Dendritic cell treated with granulocyte-macrophage colony-stimulating factor and Interleukin-4, amounts not matched to agents 40 ng/mL and 50 ng/mL, for 4 days (primary cell): Measurements from ENCODE around the gene TMEM171.

Experiments used
- H3K27ac Mint-ChIP-seq: one replicate; pipeline ENCODE4 v1.8.0; 2022; ENCODE audit warnings: mild to moderate bottlenecking, mixed read lengths
- H3K27me3 Mint-ChIP-seq: one replicate; pipeline ENCODE4 v1.8.0; 2022; ENCODE audit warnings: mild to moderate bottlenecking, mixed read lengths
- H3K36me3 Mint-ChIP-seq: one replicate; pipeline ENCODE4 v1.8.0; 2022; ENCODE audit warnings: low read depth, mixed read lengths
- H3K4me1 Mint-ChIP-seq: one replicate; pipeline ENCODE4 v1.8.0; 2022; ENCODE audit warnings: low read depth, mixed read lengths
- H3K4me3 Mint-ChIP-seq: one replicate; pipeline ENCODE4 v1.8.0; 2022; ENCODE audit warnings: mild to moderate bottlenecking, moderate library complexity, mixed read lengths
- H3K9me3 Mint-ChIP-seq: one replicate; pipeline ENCODE4 v1.8.0; 2022; ENCODE audit warnings: mixed read lengths
- intact Hi-C: fragments of 100-400 bp; cut with micrococcal nuclease; formaldehyde crosslinking; loops from one replicate; pipeline ENCODE4 v1.15.0; 2022

Gene TMEM171

GRCh38 chr5:73120222-73121118 is at the start of gene TMEM171:
TSS of gene TMEM171 (plus strand) at chr5:73120575. CDS start at chr5:73123374, 2,799 bp downstream.
- peaks cover 81% of the 10 kb centered on the region for H3K27me3 Mint-ChIP-seq
- H3K4me1 Mint-ChIP-seq, result peaks cover 10% of the 10 kb centered on the region
- no peaks in the 10 kb centered on the region for H3K36me3 Mint-ChIP-seq
- peaks cover 9% of the 10 kb centered on the region for H3K9me3 Mint-ChIP-seq
- no peak within 1 kb of the TSS for H3K27ac Mint-ChIP-seq
- no peak within 1 kb of the TSS for H3K4me3 Mint-ChIP-seq
- intact Hi-C loops, result no loop called here

- no peaks in the 10 kb centered on the region for H3K9me3 Mint-ChIP-seq
- no peaks in the 10 kb centered on the region for H3K27me3 Mint-ChIP-seq
- H3K36me3 Mint-ChIP-seq, result peaks cover 60% of the 10 kb centered on the region
- H3K27ac Mint-ChIP-seq, result no peak overlapping the region
- H3K4me1 Mint-ChIP-seq, result no peaks in the 10 kb centered on the region
- no peak overlapping the region for H3K4me3 Mint-ChIP-seq
- intact Hi-C loops, result loop anchor here (10.0 kb wide), 2 partner anchors 124 to 374 kb away; no protein-coding TSS in a partner anchor
Observed at GRCh38 chr5:73081093-73081492, 39.3 kb upstream of the TMEM171 start.

- intact Hi-C loops, result loop anchor here (10.0 kb wide), 2 partner anchors 117 to 367 kb away; no protein-coding TSS in a partner anchor
- Mint-ChIP-seq H3K27me3 (no peaks in the 10 kb centered on the region), H3K9me3 (no peaks in the 10 kb centered on the region), H3K4me1 (no peaks in the 10 kb centered on the region), H3K27ac (no peak overlapping the region), H3K4me3 (no peak overlapping the region), H3K36me3 (peaks cover 74% of the 10 kb centered on the region)
Observed at GRCh38 chr5:73088026-73088425, 32.3 kb upstream of the TMEM171 start.

GRCh38 chr5:73093943-73094342 is 26.4 kb upstream of the TMEM171 start:
- no peak overlapping the region for H3K27ac Mint-ChIP-seq
- no peaks in the 10 kb centered on the region for H3K4me1 Mint-ChIP-seq
- intact Hi-C loops, result no loop called here
- no peaks in the 10 kb centered on the region for H3K9me3 Mint-ChIP-seq
- H3K27me3 Mint-ChIP-seq, result peaks cover 1% of the 10 kb centered on the region
- H3K4me3 Mint-ChIP-seq, result no peak overlapping the region
- peaks cover 20% of the 10 kb centered on the region for H3K36me3 Mint-ChIP-seq

GRCh38 chr5:73094415-73094814 is 26.0 kb upstream of the TMEM171 start:
- H3K4me3 Mint-ChIP-seq, result no peak overlapping the region
- H3K9me3 Mint-ChIP-seq, result no peaks in the 10 kb centered on the region
- H3K36me3 Mint-ChIP-seq, result peaks cover 20% of the 10 kb centered on the region
- H3K4me1 Mint-ChIP-seq, result no peaks in the 10 kb centered on the region
- peaks cover 1% of the 10 kb centered on the region for H3K27me3 Mint-ChIP-seq
- no peak overlapping the region for H3K27ac Mint-ChIP-seq
- intact Hi-C loops, result no loop called here

- H3K27ac Mint-ChIP-seq, result no peak overlapping the region
- H3K27me3 Mint-ChIP-seq, result peaks cover 3% of the 10 kb centered on the region
- peaks cover 17% of the 10 kb centered on the region for H3K36me3 Mint-ChIP-seq
- intact Hi-C loops, result no loop called here
- H3K4me3 Mint-ChIP-seq, result no peak overlapping the region
- no peaks in the 10 kb centered on the region for H3K9me3 Mint-ChIP-seq
- no peaks in the 10 kb centered on the region for H3K4me1 Mint-ChIP-seq
Observed at GRCh38 chr5:73095564-73096238, 24.7 kb upstream of the TMEM171 start.

- Mint-ChIP-seq H3K27me3 (peaks cover 3% of the 10 kb centered on the region), H3K4me1 (no peaks in the 10 kb centered on the region), H3K36me3 (peaks cover 12% of the 10 kb centered on the region), H3K27ac (no peak overlapping the region), H3K9me3 (no peaks in the 10 kb centered on the region), H3K4me3 (no peak overlapping the region)
- intact Hi-C loops, result no loop called here
Observed at GRCh38 chr5:73096239-73096575, 24.2 kb upstream of the TMEM171 start.

- Mint-ChIP-seq H3K36me3 (no peaks in the 10 kb centered on the region), H3K4me1 (no peaks in the 10 kb centered on the region), H3K9me3 (no peaks in the 10 kb centered on the region), H3K27ac (no peak overlapping the region), H3K4me3 (no peak overlapping the region), H3K27me3 (peaks cover 3% of the 10 kb centered on the region)
- intact Hi-C loops, result no loop called here
Observed at GRCh38 chr5:73097740-73098139, 22.6 kb upstream of the TMEM171 start.

- H3K27me3 Mint-ChIP-seq, result peaks cover 9% of the 10 kb centered on the region
- H3K4me3 Mint-ChIP-seq, result no peak overlapping the region
- H3K4me1 Mint-ChIP-seq, result no peaks in the 10 kb centered on the region
- no peak overlapping the region for H3K27ac Mint-ChIP-seq
- intact Hi-C loops, result no loop called here
- H3K36me3 Mint-ChIP-seq, result no peaks in the 10 kb centered on the region
- no peaks in the 10 kb centered on the region for H3K9me3 Mint-ChIP-seq
Observed at GRCh38 chr5:73100109-73100508, 20.3 kb upstream of the TMEM171 start.

- Mint-ChIP-seq H3K27ac (no peak overlapping the region), H3K36me3 (no peaks in the 10 kb centered on the region), H3K9me3 (no peaks in the 10 kb centered on the region), H3K4me3 (no peak overlapping the region), H3K4me1 (no peaks in the 10 kb centered on the region), H3K27me3 (peaks cover 26% of the 10 kb centered on the region)
- intact Hi-C loops, result no loop called here
Observed at GRCh38 chr5:73103870-73104299, 16.5 kb upstream of the TMEM171 start.

GRCh38 chr5:73104326-73104725 is 16.0 kb upstream of the TMEM171 start:
- intact Hi-C loops, result no loop called here
- Mint-ChIP-seq H3K27ac (no peak overlapping the region), H3K4me3 (no peak overlapping the region), H3K27me3 (peaks cover 27% of the 10 kb centered on the region), H3K9me3 (no peaks in the 10 kb centered on the region), H3K4me1 (no peaks in the 10 kb centered on the region), H3K36me3 (no peaks in the 10 kb centered on the region)

GRCh38 chr5:73106335-73106734 is 14.0 kb upstream of the TMEM171 start:
- H3K27me3 Mint-ChIP-seq, result peaks cover 43% of the 10 kb centered on the region

GRCh38 chr5:73110190-73110589 is 10.2 kb upstream of the TMEM171 start:
- intact Hi-C loops, result no loop called here
- Mint-ChIP-seq H3K36me3 (no peaks in the 10 kb centered on the region), H3K4me1 (no peaks in the 10 kb centered on the region), H3K9me3 (no peaks in the 10 kb centered on the region), H3K27ac (no peak overlapping the region), H3K27me3 (peaks cover 65% of the 10 kb centered on the region), H3K4me3 (no peak overlapping the region)

More at GRCh38 chr5:73106335-73106734, 14.0 kb upstream of the TMEM171 start:
- Mint-ChIP-seq H3K27ac (no peak overlapping the region), H3K4me3 (no peak overlapping the region), H3K36me3 (no peaks in the 10 kb centered on the region), H3K9me3 (no peaks in the 10 kb centered on the region), H3K4me1 (no peaks in the 10 kb centered on the region)
- intact Hi-C loops, result no loop called here

- Mint-ChIP-seq H3K4me1 (no peaks in the 10 kb centered on the region), H3K4me3 (no peak overlapping the region), H3K9me3 (no peaks in the 10 kb centered on the region), H3K27ac (no peak overlapping the region), H3K36me3 (no peaks in the 10 kb centered on the region), H3K27me3 (peaks cover 71% of the 10 kb centered on the region)
- intact Hi-C loops, result no loop called here
Observed at GRCh38 chr5:73111536-73111935, 8.8 kb upstream of the TMEM171 start.
